ENCODE measurements around the gene RNF180. TPM values are rescaled to one million over a fixed set of nuclear protein-coding genes. Genes with fewer than 3 reads are reported as not detected.

RNF180 gene
- total and polyA plus RNA-seq, 10 of the 15 experiments (the other 5 are each of a cell fraction or from before 2014, with no cell fraction given): 0.16 to 1.2 (median 0.73) TPM

GRCh38 chr5:64347309-64347708, 181.7 kb downstream of the RNF180 start:
- no TSS peak for BruUV-seq (replicated peaks)
- no peak overlapping the region for H3K4me2 ChIP-seq (ENCODE audit: control insufficient read depth, insufficient read depth)
- intact Hi-C loops (cut with micrococcal nuclease; ENCODE audit: unreplicated experiment): no loop called here
- no peaks in the 10 kb centered on the region for H3K27me3 ChIP-seq (replicated peaks in 1 of 2; ENCODE audit: control insufficient read depth in 2 of 2, insufficient read depth in 2 of 2, low read length in 1 of 2)
- RAD21 ChIA-PET (ENCODE audit: unreplicated experiment): interaction anchor here (0.8 to 2.1 kb wide), 3 partner anchors 118 to 264 kb away, joined by 3 to 11 read pairs (median 7); no protein-coding TSS in a partner anchor
- TF ChIP-seq CUX1 (IDR thresholded peaks at IDR 0.05; ENCODE audit: insufficient replicate concordance, low read depth, low read length) (no peak), NFXL1 (IDR thresholded peaks at IDR 0.05; ENCODE audit: borderline replicate concordance) (no peak), RCOR1 (conservative IDR thresholded peaks at IDR 0.05; ENCODE audit: low read depth, low read length) (no peak), TARDBP (IDR thresholded peaks at IDR 0.05; ENCODE audit: borderline replicate concordance) (no peak), CREB1 (IDR thresholded peaks at IDR 0.05; ENCODE audit: low read depth) (no peak), IRF3 (IDR thresholded peaks at IDR 0.05) (no peak), NR2F1 (conservative IDR thresholded peaks at IDR 0.05) (no peak), BCL3 (IDR thresholded peaks at IDR 0.05; ENCODE audit: borderline replicate concordance, insufficient read depth, low read depth, low read length, poor library complexity, severe bottlenecking) (no peak)
- SMC1A ChIA-PET (ENCODE audit: uncharacterized antibody, unreplicated experiment): interaction anchor here (0.6 to 1.3 kb wide), 7 partner anchors 9 to 265 kb away, joined by 3 to 7 read pairs (median 4); no protein-coding TSS in a partner anchor
- H4K20me1 ChIP-seq (ENCODE audit: control insufficient read depth, insufficient read depth): no peaks in the 10 kb centered on the region
- CTCF ChIA-PET: interaction anchor here (1.1 to 2.8 kb wide), 4 partner anchors 114 to 265 kb away, joined by 3 to 19 read pairs (median 4); no protein-coding TSS in a partner anchor
- FAIRE-seq (no peak), ATAC-seq (no peak), DNase-seq (ENCODE audit: low read depth, low spot score) (no peak)
- POLR2A ChIA-PET: no interaction called here
- no peak overlapping the region for H3K9ac ChIP-seq (ENCODE audit: control insufficient read depth, insufficient read depth, low read length)
- no peaks in the 10 kb centered on the region for H3K4me1 ChIP-seq (ENCODE audit: control insufficient read depth, insufficient read depth, low read length)
- in situ Hi-C loops (cut with MboI): no loop called here
- no peaks in the 10 kb centered on the region for H3K79me2 ChIP-seq (ENCODE audit: control insufficient read depth, insufficient read depth, low read length)
- no peaks in the 10 kb centered on the region for H3K9me3 ChIP-seq (replicated peaks; ENCODE audit: control insufficient read depth, insufficient read depth, low read length)
- no peak overlapping the region for H3K4me3 ChIP-seq
- H2AFZ ChIP-seq (ENCODE audit: control insufficient read depth, low read depth, low read length): no peak overlapping the region
- H3K27ac ChIP-seq (ENCODE audit: control insufficient read depth, insufficient read depth): no peak overlapping the region
- no peaks in the 10 kb centered on the region for H3K36me3 ChIP-seq (ENCODE audit: control insufficient read depth in 2 of 2, insufficient read depth in 2 of 2, low read length in 1 of 2)
